HL-60 (cell line): Measurements from ENCODE around the gene SMARCAD1.

ENCODE experiments used
- SPI1 ChIP-seq: IDR thresholded peaks from 2 replicates; pipeline ENCODE4 v1.6.1; 2012; ENCODE audit warnings: low read depth, mild to moderate bottlenecking, borderline replicate concordance
- TF ChIP-seq, protein P1 (sequence below): IDR thresholded peaks from one replicate; pipeline ENCODE4 v1.5.1; 2011; ENCODE audit warnings: low read length, control low read depth, inconsistent platforms; ENCODE audit not compliant: insufficient read depth
- TF ChIP-seq, protein P2 (sequence below): IDR thresholded peaks from 2 replicates; pipeline ENCODE4 v1.6.1; 2012; ENCODE audit warnings: low read depth; ENCODE audit not compliant: insufficient replicate concordance

DNA sequence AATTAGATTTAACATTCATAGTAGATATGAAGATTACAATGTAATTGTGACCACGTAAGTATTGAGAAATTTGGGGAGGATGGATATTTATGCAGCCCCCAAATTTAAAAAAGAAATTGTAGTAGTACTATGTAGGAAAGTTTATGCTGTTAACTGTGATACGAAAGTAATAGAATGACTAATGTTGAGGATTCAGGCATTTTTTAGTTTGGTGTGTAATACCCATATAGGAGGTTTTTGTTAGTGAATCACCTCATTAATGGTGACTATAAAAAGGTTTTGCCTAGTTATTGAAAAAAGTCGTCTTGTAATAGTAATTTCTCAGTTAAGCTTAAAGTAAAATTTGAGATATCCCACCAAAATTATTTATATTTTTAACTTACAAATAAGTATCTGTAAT, 67.2 kb downstream of the SMARCAD1 start:
- TF ChIP-seq, protein P1, sequence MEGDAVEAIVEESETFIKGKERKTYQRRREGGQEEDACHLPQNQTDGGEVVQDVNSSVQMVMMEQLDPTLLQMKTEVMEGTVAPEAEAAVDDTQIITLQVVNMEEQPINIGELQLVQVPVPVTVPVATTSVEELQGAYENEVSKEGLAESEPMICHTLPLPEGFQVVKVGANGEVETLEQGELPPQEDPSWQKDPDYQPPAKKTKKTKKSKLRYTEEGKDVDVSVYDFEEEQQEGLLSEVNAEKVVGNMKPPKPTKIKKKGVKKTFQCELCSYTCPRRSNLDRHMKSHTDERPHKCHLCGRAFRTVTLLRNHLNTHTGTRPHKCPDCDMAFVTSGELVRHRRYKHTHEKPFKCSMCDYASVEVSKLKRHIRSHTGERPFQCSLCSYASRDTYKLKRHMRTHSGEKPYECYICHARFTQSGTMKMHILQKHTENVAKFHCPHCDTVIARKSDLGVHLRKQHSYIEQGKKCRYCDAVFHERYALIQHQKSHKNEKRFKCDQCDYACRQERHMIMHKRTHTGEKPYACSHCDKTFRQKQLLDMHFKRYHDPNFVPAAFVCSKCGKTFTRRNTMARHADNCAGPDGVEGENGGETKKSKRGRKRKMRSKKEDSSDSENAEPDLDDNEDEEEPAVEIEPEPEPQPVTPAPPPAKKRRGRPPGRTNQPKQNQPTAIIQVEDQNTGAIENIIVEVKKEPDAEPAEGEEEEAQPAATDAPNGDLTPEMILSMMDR = no peak
- TF ChIP-seq SPI1 = no peak
- TF ChIP-seq, protein P2, sequence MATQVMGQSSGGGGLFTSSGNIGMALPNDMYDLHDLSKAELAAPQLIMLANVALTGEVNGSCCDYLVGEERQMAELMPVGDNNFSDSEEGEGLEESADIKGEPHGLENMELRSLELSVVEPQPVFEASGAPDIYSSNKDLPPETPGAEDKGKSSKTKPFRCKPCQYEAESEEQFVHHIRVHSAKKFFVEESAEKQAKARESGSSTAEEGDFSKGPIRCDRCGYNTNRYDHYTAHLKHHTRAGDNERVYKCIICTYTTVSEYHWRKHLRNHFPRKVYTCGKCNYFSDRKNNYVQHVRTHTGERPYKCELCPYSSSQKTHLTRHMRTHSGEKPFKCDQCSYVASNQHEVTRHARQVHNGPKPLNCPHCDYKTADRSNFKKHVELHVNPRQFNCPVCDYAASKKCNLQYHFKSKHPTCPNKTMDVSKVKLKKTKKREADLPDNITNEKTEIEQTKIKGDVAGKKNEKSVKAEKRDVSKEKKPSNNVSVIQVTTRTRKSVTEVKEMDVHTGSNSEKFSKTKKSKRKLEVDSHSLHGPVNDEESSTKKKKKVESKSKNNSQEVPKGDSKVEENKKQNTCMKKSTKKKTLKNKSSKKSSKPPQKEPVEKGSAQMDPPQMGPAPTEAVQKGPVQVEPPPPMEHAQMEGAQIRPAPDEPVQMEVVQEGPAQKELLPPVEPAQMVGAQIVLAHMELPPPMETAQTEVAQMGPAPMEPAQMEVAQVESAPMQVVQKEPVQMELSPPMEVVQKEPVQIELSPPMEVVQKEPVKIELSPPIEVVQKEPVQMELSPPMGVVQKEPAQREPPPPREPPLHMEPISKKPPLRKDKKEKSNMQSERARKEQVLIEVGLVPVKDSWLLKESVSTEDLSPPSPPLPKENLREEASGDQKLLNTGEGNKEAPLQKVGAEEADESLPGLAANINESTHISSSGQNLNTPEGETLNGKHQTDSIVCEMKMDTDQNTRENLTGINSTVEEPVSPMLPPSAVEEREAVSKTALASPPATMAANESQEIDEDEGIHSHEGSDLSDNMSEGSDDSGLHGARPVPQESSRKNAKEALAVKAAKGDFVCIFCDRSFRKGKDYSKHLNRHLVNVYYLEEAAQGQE = no peak
